Mesenteric fat pad (tissue), 1 donor: Measurements from ENCODE around the gene NCAM1. TPM values are rescaled to one million over a fixed set of nuclear protein-coding genes. Genes with fewer than 3 reads are reported as not detected.
"Not testable (repeated sequence)": the region's sequence is repeated elsewhere in the genome, so short reads cannot be mapped to it uniquely, and the experiment has no call there.

ENCODE experiments used
- DNase-seq: peaks from one replicate; pipeline ENCODE4 v3.0.0-alpha.2; 2020; ENCODE audit warnings: low spot score
- total RNA-seq: library from RNA; stranded (reverse); fragmentation: NEBNext Ultra II Directional; extraction: Animal tissue kit (Norgen Biotek cat#: 25700); gene quantifications from one replicate; pipeline ENCODE4 v1.2.1, GENCODE V29; 2021
- donor health status: DM: yes; HTN: yes; CAD: no.

Gene NCAM1
- total RNA-seq, 1 donor from 2014 or later, result 3.1 TPM

GRCh38 chr11:113296447-113297205 lies 335.4 kb downstream of the NCAM1 start:
- peak; percentile 51 for DNase-seq

DNA sequence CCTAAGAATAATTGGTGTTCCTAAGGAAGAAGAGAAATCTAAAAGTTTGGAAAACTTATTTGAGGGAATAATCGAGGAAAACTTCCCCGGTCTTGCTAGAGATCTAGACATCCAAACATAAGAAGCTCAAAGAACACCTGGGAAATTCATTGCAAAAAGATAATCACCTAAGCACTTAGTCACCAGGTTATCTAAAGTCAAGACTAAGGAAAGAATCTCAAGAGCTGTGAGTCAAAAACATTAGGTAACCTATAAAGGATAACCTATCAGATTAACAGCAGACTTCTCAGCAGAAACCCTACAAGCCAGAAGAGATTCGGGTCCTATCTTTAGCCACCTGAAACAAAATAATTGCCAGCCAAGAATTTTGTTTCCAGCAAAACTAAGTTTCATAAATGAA lies 337.3 kb downstream of the NCAM1 start:
- not testable (repeated sequence) for DNase-seq

DNA sequence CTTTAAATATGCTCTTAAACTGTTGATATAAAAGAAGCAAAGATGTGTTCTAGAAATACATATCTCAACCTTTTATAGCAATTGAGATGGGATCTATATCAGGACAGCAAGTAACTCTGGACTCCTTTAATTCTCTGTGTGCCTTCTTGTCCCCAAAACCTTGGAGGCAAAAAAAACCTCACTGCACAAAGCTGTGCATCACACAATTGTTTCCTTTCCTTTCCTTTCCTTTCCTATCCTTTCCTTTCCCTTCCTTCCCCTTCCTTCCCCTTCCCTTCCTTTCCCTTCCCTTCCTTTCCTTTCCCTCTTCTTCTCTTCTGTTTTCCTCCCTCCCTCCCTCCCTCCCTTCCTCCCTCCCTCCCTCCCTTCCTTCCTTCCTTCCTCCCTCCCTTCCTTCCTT lies 343.7 kb downstream of the NCAM1 start:
- no peak for DNase-seq

DNA sequence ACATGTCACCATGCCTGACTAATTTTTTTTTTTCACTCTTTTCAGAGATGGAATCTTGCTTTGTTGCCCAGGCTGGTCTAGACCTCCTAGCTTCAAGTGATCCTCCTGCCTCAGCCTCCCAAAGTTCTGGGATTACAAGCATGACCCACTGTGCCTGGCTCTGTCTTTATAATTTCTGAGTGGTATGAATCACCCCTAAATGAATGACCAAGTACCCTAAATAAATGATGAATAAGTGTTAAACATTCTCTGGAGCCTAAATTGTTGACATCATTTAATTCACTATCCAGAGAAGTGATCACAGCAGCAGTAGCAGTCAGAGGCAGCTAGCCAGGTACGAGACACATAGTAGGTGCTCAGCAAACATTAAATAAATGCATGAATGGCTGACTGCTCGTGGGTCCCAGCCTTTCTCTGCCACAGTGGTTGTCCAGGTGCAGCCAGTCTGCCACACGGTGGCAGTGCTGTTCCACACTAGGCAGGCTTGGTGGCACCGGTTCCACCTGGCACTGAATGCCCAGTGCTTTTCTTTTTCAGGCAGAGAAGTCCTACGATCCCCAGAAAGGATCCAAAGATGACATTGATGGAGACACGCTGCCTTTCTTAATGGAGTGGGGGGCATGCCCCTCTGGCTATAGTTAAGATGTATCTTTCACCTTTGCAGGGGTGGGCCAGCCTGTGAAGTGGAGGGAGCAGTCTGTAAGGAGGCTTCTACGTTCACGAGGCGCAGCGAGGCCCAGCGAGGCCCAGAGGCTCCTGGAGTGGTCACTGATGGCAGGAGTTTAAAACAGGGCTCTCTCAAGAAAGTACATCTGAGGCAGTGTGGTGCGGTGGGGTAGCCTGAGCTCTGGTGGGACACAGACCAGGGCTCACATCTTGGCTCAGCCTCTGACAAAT lies 344.5 kb downstream of the NCAM1 start:
- no peak for DNase-seq

GRCh38 chr11:113308601-113309000 lies 347.4 kb downstream of the NCAM1 start:
- DNase-seq, result no peak

- DNase-seq, result no peak
Observed at GRCh38 chr11:113311536-113311935, 350.3 kb downstream of the NCAM1 start.

DNA sequence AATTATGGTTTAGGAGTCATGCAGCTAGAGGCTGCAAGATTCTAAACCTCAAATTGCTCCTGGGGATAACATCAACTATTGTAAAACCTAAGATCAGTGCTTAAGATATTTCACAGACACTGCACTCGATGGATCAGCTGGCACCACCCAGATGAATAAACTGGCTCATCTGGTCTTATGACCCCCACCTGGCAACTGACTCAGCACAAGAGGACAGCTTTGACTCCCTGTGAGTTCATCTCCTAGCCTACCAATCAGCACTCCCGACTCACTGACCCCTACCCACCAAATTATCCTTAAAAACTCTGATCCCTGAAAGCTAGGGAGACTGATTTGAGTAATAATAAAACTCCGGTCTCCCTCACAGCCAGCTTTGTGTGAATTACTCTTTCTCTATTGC lies 352.4 kb downstream of the NCAM1 start:
- DNase-seq, result no peak

- no peak for DNase-seq
Observed at GRCh38 chr11:113314065-113314388, 352.8 kb downstream of the NCAM1 start.

- peak; percentile 97 for DNase-seq
Observed at GRCh38 chr11:113314389-113315301, 353.4 kb downstream of the NCAM1 start, which contains the start of gene TTC12. TSS of gene TTC12 (plus strand) at chr11:113314583. CDS start at chr11:113316258, 1,675 bp downstream.

GRCh38 chr11:113315811-113316210 lies 354.6 kb downstream of the NCAM1 start:
- no peak for DNase-seq

DNA sequence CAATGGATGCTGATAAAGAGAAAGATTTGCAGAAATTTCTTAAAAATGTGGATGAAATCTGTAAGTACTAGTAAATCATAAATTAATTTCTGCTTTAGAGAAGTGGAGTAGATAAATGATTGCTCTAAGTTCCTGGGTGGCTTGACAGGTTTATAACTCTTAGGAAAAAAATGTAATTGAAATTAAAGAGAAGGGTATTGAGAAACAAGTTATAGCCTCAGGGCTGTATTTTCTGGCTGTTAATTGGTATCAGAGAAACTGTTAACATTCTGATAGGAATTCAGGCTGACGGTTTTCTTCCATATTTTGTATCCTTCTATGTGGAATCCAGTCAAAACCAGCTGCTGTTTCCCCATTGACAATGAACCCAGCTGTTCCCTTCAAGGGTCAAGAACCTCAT lies 355.0 kb downstream of the NCAM1 start:
- no peak for DNase-seq

- no peak for DNase-seq
Observed at GRCh38 chr11:113317339-113317738, 356.1 kb downstream of the NCAM1 start.

DNA sequence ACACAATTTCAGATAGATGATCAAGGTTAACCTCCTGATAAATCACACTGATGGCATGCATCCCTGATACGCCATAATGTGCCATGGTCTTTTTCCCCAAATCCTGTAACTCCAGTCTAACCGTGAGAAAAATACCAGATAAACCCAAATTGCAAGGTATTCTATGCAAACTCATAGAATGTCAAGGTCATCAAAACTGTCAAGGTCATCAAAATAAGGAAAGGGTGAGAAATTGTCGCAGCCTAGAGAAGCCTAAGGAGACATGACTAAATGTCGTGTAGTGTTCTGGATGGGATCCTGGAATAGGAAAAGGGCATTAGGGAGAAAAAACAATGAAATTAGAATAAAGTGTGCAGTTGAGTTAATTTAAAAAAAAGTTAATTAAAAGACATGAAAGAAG lies 357.9 kb downstream of the NCAM1 start:
- DNase-seq, result no peak

DNA sequence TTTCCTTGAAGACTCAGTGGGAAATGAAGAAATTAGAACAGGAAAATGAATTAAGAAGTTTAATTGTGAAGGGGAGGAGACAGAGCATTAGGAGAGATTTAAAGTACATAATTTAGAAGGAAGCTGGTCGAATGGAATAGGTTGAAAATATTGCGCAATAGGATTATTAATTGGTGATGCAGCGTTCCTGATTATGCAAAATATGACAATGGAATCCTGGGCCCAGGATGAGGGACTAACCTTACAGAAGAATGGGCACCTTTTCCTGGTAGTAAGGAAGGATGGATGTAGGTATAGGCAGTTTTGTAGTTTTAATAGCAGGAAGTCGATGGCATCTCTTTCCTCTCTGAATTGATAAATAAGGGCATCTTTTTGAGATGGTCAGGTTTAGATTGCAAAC lies 360.9 kb downstream of the NCAM1 start:
- DNase-seq, result no peak

- DNase-seq, result no peak
Observed at GRCh38 chr11:113324250-113324649, 363.0 kb downstream of the NCAM1 start.
